ENCODE measurements around the gene NCS1.

The NCS1 gene

DNA sequence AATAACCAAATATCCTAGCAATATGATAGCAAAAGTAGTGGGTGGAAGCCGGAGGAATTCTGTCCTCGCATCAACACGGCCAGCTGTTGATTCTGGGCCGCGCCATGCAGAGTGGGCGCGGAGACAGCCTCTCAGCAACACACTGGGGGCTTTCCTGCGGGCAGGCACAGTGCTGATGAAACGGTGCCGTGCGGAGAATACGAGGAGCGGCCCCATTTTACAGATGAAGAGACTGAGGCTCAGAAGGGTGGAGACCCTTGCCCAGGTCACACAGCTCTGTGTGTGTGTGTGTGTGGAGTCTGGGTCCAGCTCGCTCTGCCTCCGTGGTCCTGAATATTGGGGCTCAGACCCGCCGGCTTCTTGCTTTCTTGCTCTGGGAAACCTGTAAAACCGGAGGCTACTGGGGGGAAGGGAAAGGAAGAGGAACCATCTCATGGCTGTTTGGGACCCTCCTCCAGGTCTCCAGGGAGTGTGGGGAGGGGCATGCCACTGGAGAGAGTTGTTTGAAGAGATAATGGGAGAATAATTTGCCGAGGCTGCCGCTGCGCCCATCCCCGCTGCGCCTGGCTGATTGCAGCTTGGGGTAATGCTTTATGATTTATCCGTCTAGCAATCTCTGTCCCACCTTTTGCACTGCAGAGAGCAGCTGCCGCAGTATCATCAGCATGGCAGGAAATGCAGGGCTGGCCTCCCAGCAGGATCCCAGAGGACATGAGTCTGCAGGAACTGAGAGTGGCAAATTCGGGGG lies 36.6 kb downstream of the NCS1 start:
- no peak overlapping the region for H3K27ac ChIP-seq
- TF ChIP-seq, protein P1, sequence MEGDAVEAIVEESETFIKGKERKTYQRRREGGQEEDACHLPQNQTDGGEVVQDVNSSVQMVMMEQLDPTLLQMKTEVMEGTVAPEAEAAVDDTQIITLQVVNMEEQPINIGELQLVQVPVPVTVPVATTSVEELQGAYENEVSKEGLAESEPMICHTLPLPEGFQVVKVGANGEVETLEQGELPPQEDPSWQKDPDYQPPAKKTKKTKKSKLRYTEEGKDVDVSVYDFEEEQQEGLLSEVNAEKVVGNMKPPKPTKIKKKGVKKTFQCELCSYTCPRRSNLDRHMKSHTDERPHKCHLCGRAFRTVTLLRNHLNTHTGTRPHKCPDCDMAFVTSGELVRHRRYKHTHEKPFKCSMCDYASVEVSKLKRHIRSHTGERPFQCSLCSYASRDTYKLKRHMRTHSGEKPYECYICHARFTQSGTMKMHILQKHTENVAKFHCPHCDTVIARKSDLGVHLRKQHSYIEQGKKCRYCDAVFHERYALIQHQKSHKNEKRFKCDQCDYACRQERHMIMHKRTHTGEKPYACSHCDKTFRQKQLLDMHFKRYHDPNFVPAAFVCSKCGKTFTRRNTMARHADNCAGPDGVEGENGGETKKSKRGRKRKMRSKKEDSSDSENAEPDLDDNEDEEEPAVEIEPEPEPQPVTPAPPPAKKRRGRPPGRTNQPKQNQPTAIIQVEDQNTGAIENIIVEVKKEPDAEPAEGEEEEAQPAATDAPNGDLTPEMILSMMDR (conservative IDR thresholded peaks at IDR 0.05) = no peak

GRCh38 chr9:130209422-130209821 lies 37.2 kb downstream of the NCS1 start:
- no peak overlapping the region for H3K27ac ChIP-seq

GRCh38 chr9:130211548-130212226 lies 39.5 kb downstream of the NCS1 start:
- TF ChIP-seq, protein P1 (conservative IDR thresholded peaks at IDR 0.05) = no peak
- H3K27ac ChIP-seq = no peak overlapping the region

More at GRCh38 chr9:130209422-130209821, 37.2 kb downstream of the NCS1 start:
- TF ChIP-seq, protein P1 (conservative IDR thresholded peaks at IDR 0.05) = no peak

DNA sequence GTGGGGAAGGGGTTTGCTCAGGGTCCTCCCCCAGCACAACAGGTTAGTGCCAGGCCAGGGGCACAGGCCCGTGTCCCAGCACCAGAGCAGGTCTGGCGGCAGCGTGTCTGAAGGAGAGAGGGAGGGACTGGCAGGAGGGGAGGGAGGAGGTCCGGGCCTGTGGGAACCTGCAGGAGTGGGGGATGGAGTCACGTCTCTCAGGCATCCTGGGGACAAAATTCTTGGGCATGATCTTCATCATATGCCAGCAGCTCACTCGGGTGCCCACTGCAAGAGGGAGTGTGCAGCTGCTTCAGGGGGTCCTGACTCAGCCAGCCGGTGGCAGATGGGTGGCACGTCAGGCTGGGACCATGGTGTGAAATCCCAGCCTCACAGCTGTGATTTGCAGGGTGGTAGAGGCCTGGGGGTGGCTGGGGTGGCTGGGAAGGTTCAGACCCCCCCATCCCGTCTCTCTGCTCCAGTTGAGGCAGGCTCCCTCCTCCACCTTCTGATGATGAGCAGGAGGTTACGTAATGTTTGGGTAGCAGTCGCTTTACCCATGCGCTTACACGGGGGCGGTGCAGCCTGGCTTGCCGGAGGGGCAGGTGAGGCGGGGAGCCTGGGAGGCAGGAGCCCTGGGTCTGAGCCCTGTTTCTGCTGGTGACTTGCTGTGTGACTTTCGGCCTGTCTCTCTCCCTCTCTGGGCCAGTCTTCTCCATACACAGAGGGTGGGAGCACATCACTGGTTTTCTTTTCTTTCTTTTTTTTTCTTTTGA lies 40.5 kb downstream of the NCS1 start:
- TF ChIP-seq, protein P1 (conservative IDR thresholded peaks at IDR 0.05) = no peak
- H3K27ac ChIP-seq = no peak overlapping the region

- no peak overlapping the region for H3K27ac ChIP-seq
These were observed 41.9 kb downstream of the NCS1 start for GRCh38 chr9:130213911-130214761.

DNA sequence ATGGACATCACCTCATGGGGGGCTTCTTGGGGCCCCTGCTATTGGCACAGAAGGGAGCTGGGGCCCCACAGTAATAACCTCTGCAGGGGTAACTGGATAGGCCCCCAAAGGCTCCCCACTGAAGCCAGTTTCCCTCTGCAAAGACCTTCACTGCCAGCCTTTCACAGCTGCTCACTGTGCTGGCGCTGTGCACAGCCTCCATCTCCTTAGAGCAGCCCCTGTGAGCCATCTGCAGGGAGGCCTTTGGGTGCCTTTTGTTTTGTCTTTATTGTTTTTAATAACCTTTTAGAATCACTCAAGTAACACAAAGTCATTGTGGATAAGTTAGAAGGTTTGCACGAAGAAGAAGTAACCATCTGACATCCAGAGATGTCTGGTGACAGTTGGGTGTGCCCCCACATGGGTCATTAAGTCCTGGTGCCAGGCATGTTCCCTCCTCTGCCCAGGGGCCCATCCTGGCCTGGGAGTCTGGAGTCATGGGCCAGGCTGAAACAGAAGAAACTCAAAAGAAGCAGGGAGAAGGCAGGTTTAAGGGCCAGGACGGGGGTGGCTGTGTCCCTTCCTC lies 42.7 kb downstream of the NCS1 start:
- H3K27ac ChIP-seq = no peak overlapping the region
- TF ChIP-seq, protein P1 (conservative IDR thresholded peaks at IDR 0.05) = no peak

More at GRCh38 chr9:130213911-130214761, 41.9 kb downstream of the NCS1 start:
- TF ChIP-seq, protein P1 (conservative IDR thresholded peaks at IDR 0.05) = no peak

Data from VCaP (cell line).